ENCODE data around the gene DMRTA2. TPM values are rescaled to one million over a fixed set of nuclear protein-coding genes. Genes with fewer than 3 reads are reported as not detected.

The DMRTA2 gene
- total and polyA plus RNA-seq, 2 of the 4 experiments (the other 2 are of a cell fraction): 0.02 TPM; not detected in 1

DNA sequence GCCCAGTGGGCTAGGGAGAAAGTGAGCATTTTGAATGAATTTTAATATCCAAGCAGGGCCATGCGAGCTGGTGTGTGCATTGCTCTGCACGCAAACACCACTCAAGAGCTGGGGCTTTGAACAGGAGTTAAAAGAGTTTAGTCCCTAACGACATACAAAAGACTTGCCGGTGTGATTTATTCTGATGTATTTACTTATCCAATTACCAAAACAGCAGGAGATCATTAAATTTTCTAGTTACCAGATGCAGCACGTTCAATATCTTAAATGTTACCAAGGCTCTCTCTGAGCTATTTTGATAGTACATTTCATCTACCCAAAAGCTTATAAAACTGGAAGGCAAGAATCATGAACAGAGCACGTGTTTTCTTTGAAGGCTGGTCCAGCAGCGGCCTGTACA is 30.0 kb upstream of the DMRTA2 start:
- no peak overlapping the region for H2AK9ac ChIP-seq (replicated peaks; ENCODE audit: low read depth, low read length, poor library complexity)
- dilution Hi-C loops (cut with HindIII; ENCODE audit: low sequenced_read_pairs, unreplicated experiment): no loop called here

More for the DNA sequence above, 30.0 kb upstream of the DMRTA2 start:
- no peak overlapping the region for H3K18ac ChIP-seq (ENCODE audit: low read depth, low read length)
- CTCF ChIA-PET: no interaction called here
- no peak overlapping the region for H2BK20ac ChIP-seq (ENCODE audit: low read depth, low read length)
- H3K14ac ChIP-seq (replicated peaks; ENCODE audit: low read depth, low read length): no peak overlapping the region
- no peak overlapping the region for H3K9ac ChIP-seq (ENCODE audit: low read depth, low read length)
- H3K27ac ChIP-seq (ENCODE audit: insufficient read depth, low read length): no peak overlapping the region
- no peak overlapping the region for H2AK5ac ChIP-seq (ENCODE audit: low read depth, low read length)
- H3K36me3 ChIP-seq (ENCODE audit: control insufficient read depth, insufficient read depth, low read length): no peaks in the 10 kb centered on the region
- H2BK5ac ChIP-seq (ENCODE audit: low read depth, low read length, poor library complexity, severe bottlenecking): no peak overlapping the region
- no peaks in the 10 kb centered on the region for H3K79me1 ChIP-seq (ENCODE audit: low read depth in 1 of 2, low read length in 2 of 2)
- H3K9me1 ChIP-seq (ENCODE audit: insufficient read depth, low read length): no peaks in the 10 kb centered on the region; the same call in 1 of the 2 replicates
- DNase-seq (no peak), ATAC-seq (ENCODE audit: low read depth) (no peak)
- in situ Hi-C loops (cut with MboI; ENCODE audit: low sequenced_read_pairs): no loop called here
- H2BK15ac ChIP-seq (ENCODE audit: low read depth, low read length): no peak overlapping the region
- no peak overlapping the region for H3K4me3 ChIP-seq (ENCODE audit: insufficient read depth, low read depth, low read length)
- 80% methylated on average over 1 of the region's 7 CpGs; no CpG with 5 or more reads in 1 of the 2 experiments for WGBS, 2 experiments (ENCODE audit: extremely low coverage in 2 of 2, insufficient read length in 1 of 2)
- no peaks in the 10 kb centered on the region for H3K27me3 ChIP-seq (ENCODE audit: control insufficient read depth, insufficient read depth, low read length)
- H3K4me2 ChIP-seq (ENCODE audit: low read depth, low read length): no peak overlapping the region
- no peak overlapping the region for H2AFZ ChIP-seq (replicated peaks; ENCODE audit: low read length, poor library complexity)
- H4K91ac ChIP-seq (ENCODE audit: insufficient read depth, low read depth, low read length): no peak overlapping the region
- H4K20me1 ChIP-seq (ENCODE audit: insufficient read depth, low read length): no peaks in the 10 kb centered on the region
- no peak overlapping the region for H3K23ac ChIP-seq (ENCODE audit: low read depth, low read length)
- H4K8ac ChIP-seq (ENCODE audit: low read depth in 2 of 2, low read length in 2 of 2): no peak overlapping the region
- no peak overlapping the region for H3K4ac ChIP-seq (ENCODE audit: low read depth, low read length)
- H3K9me3 ChIP-seq (ENCODE audit: control insufficient read depth, insufficient read depth, low read length): no peaks in the 10 kb centered on the region
- intact Hi-C loops (cut with micrococcal nuclease): no loop called here
- BruUV-seq (replicated peaks): no TSS peak
- no peak overlapping the region for H2BK120ac ChIP-seq (ENCODE audit: low read depth, low read length)
- no peak for TF ChIP-seq USF2 (IDR thresholded peaks at IDR 0.05; ENCODE audit: low read depth, low read length)
- TF ChIP-seq NFE2L2 (IDR thresholded peaks at IDR 0.05; ENCODE audit: low read depth, low read length): no peak
- TF ChIP-seq, protein P1, sequence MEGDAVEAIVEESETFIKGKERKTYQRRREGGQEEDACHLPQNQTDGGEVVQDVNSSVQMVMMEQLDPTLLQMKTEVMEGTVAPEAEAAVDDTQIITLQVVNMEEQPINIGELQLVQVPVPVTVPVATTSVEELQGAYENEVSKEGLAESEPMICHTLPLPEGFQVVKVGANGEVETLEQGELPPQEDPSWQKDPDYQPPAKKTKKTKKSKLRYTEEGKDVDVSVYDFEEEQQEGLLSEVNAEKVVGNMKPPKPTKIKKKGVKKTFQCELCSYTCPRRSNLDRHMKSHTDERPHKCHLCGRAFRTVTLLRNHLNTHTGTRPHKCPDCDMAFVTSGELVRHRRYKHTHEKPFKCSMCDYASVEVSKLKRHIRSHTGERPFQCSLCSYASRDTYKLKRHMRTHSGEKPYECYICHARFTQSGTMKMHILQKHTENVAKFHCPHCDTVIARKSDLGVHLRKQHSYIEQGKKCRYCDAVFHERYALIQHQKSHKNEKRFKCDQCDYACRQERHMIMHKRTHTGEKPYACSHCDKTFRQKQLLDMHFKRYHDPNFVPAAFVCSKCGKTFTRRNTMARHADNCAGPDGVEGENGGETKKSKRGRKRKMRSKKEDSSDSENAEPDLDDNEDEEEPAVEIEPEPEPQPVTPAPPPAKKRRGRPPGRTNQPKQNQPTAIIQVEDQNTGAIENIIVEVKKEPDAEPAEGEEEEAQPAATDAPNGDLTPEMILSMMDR (conservative IDR thresholded peaks at IDR 0.05; ENCODE audit: low read depth, low read length): no peak
- no peak for TF ChIP-seq RFX5 (IDR thresholded peaks at IDR 0.05; ENCODE audit: low read depth, low read length)
- no peak for TF ChIP-seq MXI1 (IDR thresholded peaks at IDR 0.05; ENCODE audit: borderline replicate concordance, low read depth, low read length)
- no peak for TF ChIP-seq CEBPB (IDR thresholded peaks at IDR 0.05; ENCODE audit: low read depth, low read length)
- TF ChIP-seq MAFK (IDR thresholded peaks at IDR 0.05; ENCODE audit: low read depth, low read length): no peak
- TF ChIP-seq MAZ (IDR thresholded peaks at IDR 0.05; ENCODE audit: borderline replicate concordance, low read depth, low read length): no peak
- TF ChIP-seq CHD1 (IDR thresholded peaks at IDR 0.05; ENCODE audit: low read depth, low read length): no peak
- no peak for TF ChIP-seq POLR2A (IDR thresholded peaks at IDR 0.05; ENCODE audit: low read depth, low read length)
- TF ChIP-seq, protein P2, sequence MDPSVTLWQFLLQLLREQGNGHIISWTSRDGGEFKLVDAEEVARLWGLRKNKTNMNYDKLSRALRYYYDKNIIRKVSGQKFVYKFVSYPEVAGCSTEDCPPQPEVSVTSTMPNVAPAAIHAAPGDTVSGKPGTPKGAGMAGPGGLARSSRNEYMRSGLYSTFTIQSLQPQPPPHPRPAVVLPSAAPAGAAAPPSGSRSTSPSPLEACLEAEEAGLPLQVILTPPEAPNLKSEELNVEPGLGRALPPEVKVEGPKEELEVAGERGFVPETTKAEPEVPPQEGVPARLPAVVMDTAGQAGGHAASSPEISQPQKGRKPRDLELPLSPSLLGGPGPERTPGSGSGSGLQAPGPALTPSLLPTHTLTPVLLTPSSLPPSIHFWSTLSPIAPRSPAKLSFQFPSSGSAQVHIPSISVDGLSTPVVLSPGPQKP (IDR thresholded peaks at IDR 0.05; ENCODE audit: borderline replicate concordance, low read depth, low read length): no peak
- no peak for TF ChIP-seq RAD21 (IDR thresholded peaks at IDR 0.05; ENCODE audit: low read length)
- no peaks in the 10 kb centered on the region for H3K4me1 ChIP-seq (ENCODE audit: control insufficient read depth, insufficient read depth, low read length)
- H4K5ac ChIP-seq (ENCODE audit: low read depth, low read length): no peak overlapping the region
- POLR2A ChIA-PET (ENCODE audit: unreplicated experiment): no interaction called here
- no peak overlapping the region for H3K56ac ChIP-seq (ENCODE audit: extremely low read depth, insufficient read depth, low read length)

Measured in IMR-90 (cell line).